Measurements from ENCODE around the gene HAUS7.

The HAUS7 gene

GRCh38 chrX:153498453-153498852 is 28.1 kb upstream of the HAUS7 start:
- DNase-seq = no peak

GRCh38 chrX:153496590-153496959 is 26.2 kb upstream of the HAUS7 start:
- no peak for DNase-seq

GRCh38 chrX:153495903-153496589 is 25.7 kb upstream of the HAUS7 start:
- DNase-seq = no peak

- DNase-seq = no peak
Observed at GRCh38 chrX:153495362-153495751, 25.0 kb upstream of the HAUS7 start.

GRCh38 chrX:153494541-153495361 is 24.4 kb upstream of the HAUS7 start, which contains the start of gene BGN:
BGN (plus strand) TSS chrX:153494980; CDS start chrX:153504632, 9,652 bp downstream.
- no peak for DNase-seq

GRCh38 chrX:153494061-153494460 is 23.7 kb upstream of the HAUS7 start:
- DNase-seq = no peak

- no peak for DNase-seq
Observed at GRCh38 chrX:153493085-153493484, 22.7 kb upstream of the HAUS7 start.

- DNase-seq = no peak
Observed at GRCh38 chrX:153492543-153492942, 22.2 kb upstream of the HAUS7 start.

GRCh38 chrX:153491918-153492317 is 21.5 kb upstream of the HAUS7 start:
- no peak for DNase-seq

GRCh38 chrX:153491351-153491914 is 21.1 kb upstream of the HAUS7 start:
- DNase-seq = no peak

GRCh38 chrX:153490217-153490930 is 20.0 kb upstream of the HAUS7 start:
- DNase-seq = no peak

GRCh38 chrX:153488231-153488914 is 18.0 kb upstream of the HAUS7 start:
- DNase-seq = no peak

GRCh38 chrX:153487590-153488071 is 17.3 kb upstream of the HAUS7 start:
- DNase-seq = no peak

- DNase-seq = no peak
Observed at GRCh38 chrX:153486171-153486570, 15.8 kb upstream of the HAUS7 start.

- no peak for DNase-seq
Observed at GRCh38 chrX:153485396-153486080, 15.2 kb upstream of the HAUS7 start.

- DNase-seq = no peak
Observed at GRCh38 chrX:153482376-153483015, 12.1 kb upstream of the HAUS7 start.

GRCh38 chrX:153481043-153481442 is 10.7 kb upstream of the HAUS7 start:
- DNase-seq = no peak

- DNase-seq = no peak
Observed at GRCh38 chrX:153478746-153479145, 8.4 kb upstream of the HAUS7 start.

- no peak for DNase-seq
Observed at GRCh38 chrX:153477901-153478300, 7.5 kb upstream of the HAUS7 start.

- DNase-seq = no peak
Observed at GRCh38 chrX:153477364-153477857, 7.0 kb upstream of the HAUS7 start.

- no peak for DNase-seq
Observed at GRCh38 chrX:153476666-153477363, 6.4 kb upstream of the HAUS7 start.

Data from NCI-H187 treated with DMSO at 0.1 percent for 48 hours (cell line).